ENCODE results near the gene F13A1.

Gene F13A1
- total RNA-seq = 0 to 0.50 (median 0) reads per million in 9 experiments

DNA sequence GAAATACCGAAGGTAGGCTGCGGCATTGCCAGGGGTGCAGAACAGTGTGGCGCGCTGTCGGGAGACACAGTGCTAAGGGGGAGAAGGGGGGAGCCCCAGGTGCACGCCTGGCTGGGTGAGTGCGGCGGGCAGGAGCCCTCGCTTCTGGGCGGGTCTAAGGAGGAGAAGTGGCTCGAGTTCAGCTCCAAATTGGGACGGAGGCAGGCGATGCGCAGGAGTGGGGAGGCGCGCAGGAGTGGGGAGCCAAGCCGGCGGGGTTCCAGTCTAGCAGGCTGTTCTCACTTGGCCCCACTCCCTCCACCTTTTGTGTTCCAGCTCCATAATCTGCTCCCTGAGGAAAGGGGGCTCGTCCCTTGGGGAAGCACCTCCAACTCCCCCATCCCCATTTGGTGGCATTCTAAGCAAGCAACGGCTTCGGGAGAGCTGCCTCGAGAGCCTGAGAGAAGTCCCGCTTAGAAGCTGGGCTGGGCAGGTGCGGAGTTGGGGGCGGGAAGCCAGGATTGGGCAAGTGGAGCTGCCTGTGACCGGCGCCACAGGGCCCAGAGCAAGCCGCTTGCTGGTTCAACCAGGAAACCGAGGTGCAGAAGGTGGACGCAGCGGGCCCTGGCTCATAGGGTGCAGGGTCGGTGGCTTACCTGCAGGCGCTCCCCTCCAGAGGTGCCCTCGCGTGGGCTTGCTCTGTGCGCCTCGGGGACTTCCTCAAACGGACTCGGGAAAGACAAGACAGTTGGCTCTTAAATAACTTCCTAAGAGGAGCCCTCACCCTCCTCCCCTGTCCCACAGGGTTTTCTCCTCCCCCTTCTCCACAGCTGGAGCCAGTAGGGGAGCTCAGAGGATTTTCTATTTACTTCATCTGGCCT is at the start of gene F13A1:
Gene F13A1, minus strand, starts transcription at position 711 of the 860 bp plus-strand sequence. CDS start 1,998 bp downstream, outside the sequence.
- H3K9me3 Mint-ChIP-seq = no peaks in the 10 kb centered on the region
- peaks cover 65 to 84% of the 10 kb centered on the region in 2 donors for H3K27me3 Mint-ChIP-seq
- DNase-seq (no peak), ATAC-seq (replicated peaks) (no peak)
- no peaks in the 10 kb centered on the region for H3K36me3 Mint-ChIP-seq (ENCODE audit: insufficient read depth)
- no peak within 1 kb of the TSS for H3K4me3 Mint-ChIP-seq
- H3K4me1 Mint-ChIP-seq (ENCODE audit: low read depth in 2 of 2) = no peaks in the 10 kb centered on the region
- H3K27ac Mint-ChIP-seq = no peak within 1 kb of the TSS

DNA sequence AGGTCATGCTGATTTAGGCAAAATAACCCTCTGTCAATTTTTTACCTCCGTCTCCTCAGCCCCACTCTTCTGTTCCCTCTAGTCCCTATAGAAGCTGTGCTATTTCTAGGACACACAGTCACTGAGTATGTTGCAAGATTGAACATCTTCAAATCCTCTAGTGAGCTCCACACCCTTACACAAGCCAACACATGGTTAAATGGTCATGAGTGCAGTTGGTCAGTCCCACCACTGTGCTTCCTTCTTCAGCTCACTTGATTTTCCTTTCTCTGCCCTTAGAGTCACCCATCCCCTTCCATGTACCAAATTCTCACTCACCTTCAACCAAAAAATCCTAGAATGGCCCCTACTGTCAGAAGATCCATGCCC is 48.2 kb upstream of the F13A1 start:
- Mint-ChIP-seq H3K4me1 (ENCODE audit: low read depth in 2 of 2) (no peaks in the 10 kb centered on the region), H3K9me3 (peaks cover 0 to 6% of the 10 kb centered on the region in 2 donors), H3K36me3 (ENCODE audit: insufficient read depth) (no peaks in the 10 kb centered on the region), H3K27ac (no peak overlapping the region), H3K27me3 (peaks cover 7 to 37% of the 10 kb centered on the region in 2 donors), H3K4me3 (no peak overlapping the region)
- no peak for ATAC-seq (replicated peaks)
- no peak for DNase-seq

DNA sequence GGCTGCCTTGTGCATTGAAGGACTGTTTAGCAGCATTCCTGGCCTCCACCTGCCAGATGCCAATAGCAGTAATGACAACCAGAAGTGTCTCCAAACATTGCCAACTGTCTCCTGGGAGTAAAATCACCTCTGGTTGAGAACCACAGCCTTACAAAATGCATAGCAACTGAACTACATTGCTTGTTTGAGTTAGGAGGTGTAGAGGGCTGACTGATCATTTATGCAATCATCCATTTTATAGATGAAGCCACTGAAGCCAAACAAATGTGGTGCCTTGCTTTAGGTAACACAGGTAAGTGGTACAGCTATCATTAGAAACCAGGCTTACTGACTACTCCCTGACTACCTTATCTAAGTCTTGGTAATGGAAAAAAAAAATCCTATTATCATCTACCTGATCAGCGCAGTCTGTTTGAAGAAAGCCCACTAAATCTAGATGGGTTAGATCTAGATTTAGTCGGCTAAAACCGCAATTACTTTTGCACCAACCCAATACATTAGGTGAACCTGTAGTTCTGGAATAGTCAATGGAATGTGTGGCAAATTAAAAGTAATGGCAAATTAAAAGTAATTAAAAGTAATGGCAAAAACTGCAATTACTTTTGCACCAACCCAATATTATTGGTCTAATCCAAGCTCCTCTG is 47.7 kb upstream of the F13A1 start:
- Mint-ChIP-seq H3K27ac (no peak overlapping the region), H3K4me1 (ENCODE audit: low read depth in 2 of 2) (no peaks in the 10 kb centered on the region), H3K9me3 (peaks cover 0 to 5% of the 10 kb centered on the region in 2 donors), H3K27me3 (peaks cover 7 to 37% of the 10 kb centered on the region in 2 donors), H3K36me3 (ENCODE audit: insufficient read depth) (no peaks in the 10 kb centered on the region), H3K4me3 (no peak overlapping the region)
- no peak for DNase-seq
- no peak for ATAC-seq (replicated peaks)

- no peaks in the 10 kb centered on the region for H3K36me3 Mint-ChIP-seq (ENCODE audit: insufficient read depth)
- no peak overlapping the region for H3K27ac Mint-ChIP-seq
- no peaks in the 10 kb centered on the region for H3K4me1 Mint-ChIP-seq (ENCODE audit: low read depth in 2 of 2)
- H3K4me3 Mint-ChIP-seq = no peak overlapping the region
- H3K27me3 Mint-ChIP-seq = peaks cover 7 to 25% of the 10 kb centered on the region in 2 donors
- ATAC-seq (replicated peaks) (no peak), DNase-seq (no peak)
- H3K9me3 Mint-ChIP-seq = peaks cover 0 to 5% of the 10 kb centered on the region in 2 donors
These were observed 46.3 kb upstream of the F13A1 start for GRCh38 chr6:6366803-6367202.

- H3K9me3 Mint-ChIP-seq = peaks cover 0 to 5% of the 10 kb centered on the region in 2 donors
- no peak overlapping the region for H3K4me3 Mint-ChIP-seq
- no peaks in the 10 kb centered on the region for H3K36me3 Mint-ChIP-seq (ENCODE audit: insufficient read depth)
- DNase-seq (no peak), ATAC-seq (replicated peaks) (no peak)
- peaks cover 7 to 11% of the 10 kb centered on the region in 2 donors for H3K27me3 Mint-ChIP-seq
- no peaks in the 10 kb centered on the region for H3K4me1 Mint-ChIP-seq (ENCODE audit: low read depth in 2 of 2)
- H3K27ac Mint-ChIP-seq = no peak overlapping the region
These were observed 44.8 kb upstream of the F13A1 start for GRCh38 chr6:6365242-6365641.

DNA sequence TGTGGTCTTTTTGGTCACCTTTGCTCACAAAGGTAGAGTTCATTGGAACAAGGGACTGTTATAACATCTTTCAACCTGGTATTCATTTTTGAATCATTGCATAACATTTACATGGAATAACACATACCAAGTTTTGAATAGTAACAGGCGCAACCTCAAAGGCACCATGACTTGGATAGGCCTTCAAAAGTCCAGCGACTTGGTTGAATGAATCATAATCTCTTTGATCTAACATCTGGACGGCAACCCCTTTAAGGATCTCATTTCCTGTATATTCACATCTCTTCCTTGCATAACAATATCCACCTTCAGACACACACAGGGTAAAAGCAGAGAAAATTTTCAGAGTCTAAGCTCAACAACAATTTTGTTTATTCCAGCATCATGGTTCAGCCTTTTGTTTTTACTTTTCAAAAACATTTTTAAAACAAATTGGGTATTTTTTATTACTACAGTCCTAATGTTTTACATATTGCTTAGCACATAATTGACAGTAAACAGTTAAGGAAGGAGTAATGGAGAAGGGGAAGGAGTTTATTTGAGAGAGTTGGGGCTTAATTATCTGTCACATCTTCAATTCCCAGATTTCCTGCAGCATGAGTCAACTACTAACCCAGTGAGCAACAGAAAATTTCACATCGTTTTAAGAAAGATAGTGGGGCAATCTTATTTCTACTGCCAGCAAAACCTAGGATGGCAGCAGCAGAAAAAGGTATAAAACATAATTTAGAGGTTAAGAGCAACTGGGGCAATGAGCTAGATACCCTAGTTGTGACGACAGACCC is 41.8 kb upstream of the F13A1 start:
- Mint-ChIP-seq H3K36me3 (ENCODE audit: insufficient read depth) (no peaks in the 10 kb centered on the region), H3K27ac (no peak overlapping the region), H3K4me1 (ENCODE audit: low read depth in 2 of 2) (no peaks in the 10 kb centered on the region), H3K27me3 (peaks cover 7 to 17% of the 10 kb centered on the region in 2 donors), H3K4me3 (no peak overlapping the region), H3K9me3 (no peaks in the 10 kb centered on the region)
- DNase-seq (no peak), ATAC-seq (replicated peaks) (no peak)

- no peak overlapping the region for H3K27ac Mint-ChIP-seq
- ATAC-seq (replicated peaks) = no peak
- H3K27me3 Mint-ChIP-seq = peaks cover 12 to 24% of the 10 kb centered on the region in 2 donors
- no peak for DNase-seq
- H3K36me3 Mint-ChIP-seq (ENCODE audit: insufficient read depth) = no peaks in the 10 kb centered on the region
- no peaks in the 10 kb centered on the region for H3K9me3 Mint-ChIP-seq
- H3K4me3 Mint-ChIP-seq = no peak overlapping the region
- H3K4me1 Mint-ChIP-seq (ENCODE audit: low read depth in 2 of 2) = no peaks in the 10 kb centered on the region
These were observed 37.1 kb upstream of the F13A1 start for GRCh38 chr6:6357530-6357929.

GRCh38 chr6:6357032-6357431 is 36.6 kb upstream of the F13A1 start:
- H3K27me3 Mint-ChIP-seq = peaks cover 12 to 24% of the 10 kb centered on the region in 2 donors
- H3K4me3 Mint-ChIP-seq = no peak overlapping the region
- DNase-seq (no peak), ATAC-seq (replicated peaks) (no peak)
- H3K9me3 Mint-ChIP-seq = no peaks in the 10 kb centered on the region
- H3K36me3 Mint-ChIP-seq (ENCODE audit: insufficient read depth) = no peaks in the 10 kb centered on the region
- H3K27ac Mint-ChIP-seq = no peak overlapping the region
- no peaks in the 10 kb centered on the region for H3K4me1 Mint-ChIP-seq (ENCODE audit: low read depth in 2 of 2)

DNA sequence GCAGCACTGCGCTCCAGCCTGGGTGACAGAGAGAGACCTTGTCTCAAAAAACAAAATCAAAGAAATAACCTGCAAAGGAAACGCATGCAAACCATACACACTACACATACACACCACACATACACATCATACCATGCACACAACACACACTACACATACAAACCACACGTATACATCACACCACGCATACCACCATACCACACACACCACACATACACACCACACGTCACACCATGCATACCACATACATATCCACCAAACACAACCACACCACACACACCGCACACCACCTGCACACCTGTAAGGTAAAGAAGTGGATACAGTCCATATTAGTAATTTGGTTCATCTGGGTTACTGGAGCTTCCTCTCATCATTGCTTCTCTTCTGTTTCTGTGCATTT is 32.3 kb upstream of the F13A1 start:
- DNase-seq (no peak), ATAC-seq (replicated peaks) (no peak)
- Mint-ChIP-seq H3K27ac (no peak overlapping the region), H3K36me3 (ENCODE audit: insufficient read depth) (no peaks in the 10 kb centered on the region), H3K4me1 (ENCODE audit: low read depth in 2 of 2) (no peaks in the 10 kb centered on the region), H3K4me3 (no peak overlapping the region), H3K27me3 (peaks cover 12 to 23% of the 10 kb centered on the region in 2 donors), H3K9me3 (no peaks in the 10 kb centered on the region)

GRCh38 chr6:6351511-6352025 is 31.1 kb upstream of the F13A1 start:
- ATAC-seq (replicated peaks) = no peak

GRCh38 chr6:6350696-6351095 is 30.2 kb upstream of the F13A1 start:
- DNase-seq (no peak), ATAC-seq (replicated peaks) (no peak)
- Mint-ChIP-seq H3K9me3 (no peaks in the 10 kb centered on the region), H3K27ac (no peak overlapping the region), H3K36me3 (ENCODE audit: insufficient read depth) (no peaks in the 10 kb centered on the region), H3K4me3 (no peak overlapping the region), H3K27me3 (peaks cover 22 to 25% of the 10 kb centered on the region in 2 donors), H3K4me1 (ENCODE audit: low read depth in 2 of 2) (no peaks in the 10 kb centered on the region)

More at GRCh38 chr6:6351511-6352025, 31.1 kb upstream of the F13A1 start:
- no peak overlapping the region for H3K4me3 Mint-ChIP-seq
- no peaks in the 10 kb centered on the region for H3K4me1 Mint-ChIP-seq (ENCODE audit: low read depth in 2 of 2)
- H3K36me3 Mint-ChIP-seq (ENCODE audit: insufficient read depth) = no peaks in the 10 kb centered on the region
- no peaks in the 10 kb centered on the region for H3K9me3 Mint-ChIP-seq
- no peak for DNase-seq
- H3K27me3 Mint-ChIP-seq = peaks cover 18 to 22% of the 10 kb centered on the region in 2 donors
- H3K27ac Mint-ChIP-seq = no peak overlapping the region

- Mint-ChIP-seq H3K36me3 (ENCODE audit: insufficient read depth) (no peaks in the 10 kb centered on the region), H3K4me1 (ENCODE audit: low read depth in 2 of 2) (no peaks in the 10 kb centered on the region), H3K9me3 (no peaks in the 10 kb centered on the region), H3K27me3 (peaks cover 25% of the 10 kb centered on the region in 2 donors), H3K4me3 (no peak overlapping the region), H3K27ac (no peak overlapping the region)
- DNase-seq = no peak
- ATAC-seq (replicated peaks) = no peak
These were observed 27.8 kb upstream of the F13A1 start for GRCh38 chr6:6348256-6348655.

GRCh38 chr6:6346427-6347023 is 26.1 kb upstream of the F13A1 start:
- no peaks in the 10 kb centered on the region for H3K9me3 Mint-ChIP-seq
- no peak overlapping the region for H3K27ac Mint-ChIP-seq
- DNase-seq (no peak), ATAC-seq (replicated peaks) (no peak)
- H3K4me1 Mint-ChIP-seq (ENCODE audit: low read depth in 2 of 2) = no peaks in the 10 kb centered on the region
- no peaks in the 10 kb centered on the region for H3K36me3 Mint-ChIP-seq (ENCODE audit: insufficient read depth)
- H3K4me3 Mint-ChIP-seq = no peak overlapping the region
- peaks cover 19 to 32% of the 10 kb centered on the region in 2 donors for H3K27me3 Mint-ChIP-seq
